LNCaP clone FGC (cell line): ENCODE measurements around the gene CCDC197.
A peak's percentile ranks its signal among the peaks of the same experiment; 100 is the strongest.

Experiments
- DNase-seq: peaks from one replicate; pipeline ENCODE4 v3.0.0-alpha.2; 2011; ENCODE audit warnings: low read depth
- H3K4me3 ChIP-seq: 2 replicates; pipeline ENCODE4 v1.5.1; 2011; ENCODE audit warnings: mild to moderate bottlenecking, low read depth, low read length, control low read depth
- TF ChIP-seq, protein P1 (sequence below): IDR thresholded peaks from 2 replicates; pipeline ENCODE4 v1.5.1; 2012; ENCODE audit warnings: mild to moderate bottlenecking; ENCODE audit not compliant: control insufficient read depth, insufficient read depth; ENCODE audit errors: extremely low read depth

CCDC197 gene

DNA sequence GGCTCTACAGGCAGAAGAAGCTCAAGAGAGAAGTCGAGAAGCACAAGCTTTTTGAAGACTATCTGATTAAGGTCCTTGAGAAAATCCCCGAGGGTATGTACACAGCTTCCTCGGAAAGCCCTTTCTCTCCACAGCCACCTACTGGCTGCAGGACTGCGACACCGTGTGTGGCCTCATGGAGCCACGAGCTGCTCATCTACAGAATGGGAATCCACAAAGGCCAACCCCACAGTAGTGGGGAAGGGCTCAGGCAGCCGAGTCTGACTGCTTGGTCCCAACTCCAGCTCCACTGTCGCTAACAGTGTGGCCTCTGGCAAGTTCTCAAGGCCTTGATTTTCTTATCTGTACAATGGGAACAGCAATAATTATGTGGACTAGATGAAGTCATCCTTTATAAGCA lies 2.5 kb downstream of the CCDC197 start:
- no peak overlapping the region for H3K4me3 ChIP-seq
- TF ChIP-seq, protein P1, sequence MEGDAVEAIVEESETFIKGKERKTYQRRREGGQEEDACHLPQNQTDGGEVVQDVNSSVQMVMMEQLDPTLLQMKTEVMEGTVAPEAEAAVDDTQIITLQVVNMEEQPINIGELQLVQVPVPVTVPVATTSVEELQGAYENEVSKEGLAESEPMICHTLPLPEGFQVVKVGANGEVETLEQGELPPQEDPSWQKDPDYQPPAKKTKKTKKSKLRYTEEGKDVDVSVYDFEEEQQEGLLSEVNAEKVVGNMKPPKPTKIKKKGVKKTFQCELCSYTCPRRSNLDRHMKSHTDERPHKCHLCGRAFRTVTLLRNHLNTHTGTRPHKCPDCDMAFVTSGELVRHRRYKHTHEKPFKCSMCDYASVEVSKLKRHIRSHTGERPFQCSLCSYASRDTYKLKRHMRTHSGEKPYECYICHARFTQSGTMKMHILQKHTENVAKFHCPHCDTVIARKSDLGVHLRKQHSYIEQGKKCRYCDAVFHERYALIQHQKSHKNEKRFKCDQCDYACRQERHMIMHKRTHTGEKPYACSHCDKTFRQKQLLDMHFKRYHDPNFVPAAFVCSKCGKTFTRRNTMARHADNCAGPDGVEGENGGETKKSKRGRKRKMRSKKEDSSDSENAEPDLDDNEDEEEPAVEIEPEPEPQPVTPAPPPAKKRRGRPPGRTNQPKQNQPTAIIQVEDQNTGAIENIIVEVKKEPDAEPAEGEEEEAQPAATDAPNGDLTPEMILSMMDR, result no peak
- no peak for DNase-seq

DNA sequence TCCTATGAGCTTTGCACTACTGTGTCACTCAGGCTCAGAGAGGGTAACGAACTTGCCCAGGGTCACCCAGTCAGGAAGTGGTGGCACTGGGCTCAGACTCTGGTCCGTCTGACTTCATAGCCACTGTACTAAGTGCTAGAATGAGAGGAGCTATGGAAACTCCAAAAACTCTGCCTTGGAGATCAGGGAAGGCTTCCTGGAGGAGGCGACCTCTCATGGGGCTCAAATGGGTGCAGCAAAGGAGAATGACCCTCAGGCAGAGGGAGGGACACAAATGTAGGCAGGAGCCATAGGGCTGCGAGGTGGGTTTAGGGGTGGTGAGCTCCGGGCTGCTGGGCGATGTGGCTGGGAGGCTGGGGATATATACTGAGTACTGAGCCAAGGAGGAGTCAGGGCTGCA lies 3.2 kb downstream of the CCDC197 start:
- no peak overlapping the region for H3K4me3 ChIP-seq
- TF ChIP-seq, protein P1, result no peak
- DNase-seq, result no peak

DNA sequence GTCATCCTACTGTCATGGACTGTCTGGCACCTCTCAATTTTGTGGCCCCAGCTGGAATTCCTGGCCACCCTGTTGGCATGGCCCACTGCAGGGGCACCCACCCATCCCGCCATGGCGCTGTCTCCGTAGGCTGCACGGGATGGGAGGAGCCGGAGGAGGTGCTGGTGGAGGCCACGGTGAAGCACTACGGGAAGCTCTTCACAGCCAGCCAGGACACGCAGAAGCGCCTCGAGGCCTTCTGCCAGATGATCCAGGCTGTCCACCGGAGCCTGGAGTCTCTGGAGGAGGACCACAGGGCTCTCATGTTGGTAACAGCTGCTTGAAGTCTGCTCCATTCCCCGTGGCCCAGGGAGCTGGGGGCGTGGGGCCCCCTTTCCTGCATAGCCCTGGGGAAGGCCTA lies 3.9 kb downstream of the CCDC197 start:
- TF ChIP-seq, protein P1, result no peak

DNA sequence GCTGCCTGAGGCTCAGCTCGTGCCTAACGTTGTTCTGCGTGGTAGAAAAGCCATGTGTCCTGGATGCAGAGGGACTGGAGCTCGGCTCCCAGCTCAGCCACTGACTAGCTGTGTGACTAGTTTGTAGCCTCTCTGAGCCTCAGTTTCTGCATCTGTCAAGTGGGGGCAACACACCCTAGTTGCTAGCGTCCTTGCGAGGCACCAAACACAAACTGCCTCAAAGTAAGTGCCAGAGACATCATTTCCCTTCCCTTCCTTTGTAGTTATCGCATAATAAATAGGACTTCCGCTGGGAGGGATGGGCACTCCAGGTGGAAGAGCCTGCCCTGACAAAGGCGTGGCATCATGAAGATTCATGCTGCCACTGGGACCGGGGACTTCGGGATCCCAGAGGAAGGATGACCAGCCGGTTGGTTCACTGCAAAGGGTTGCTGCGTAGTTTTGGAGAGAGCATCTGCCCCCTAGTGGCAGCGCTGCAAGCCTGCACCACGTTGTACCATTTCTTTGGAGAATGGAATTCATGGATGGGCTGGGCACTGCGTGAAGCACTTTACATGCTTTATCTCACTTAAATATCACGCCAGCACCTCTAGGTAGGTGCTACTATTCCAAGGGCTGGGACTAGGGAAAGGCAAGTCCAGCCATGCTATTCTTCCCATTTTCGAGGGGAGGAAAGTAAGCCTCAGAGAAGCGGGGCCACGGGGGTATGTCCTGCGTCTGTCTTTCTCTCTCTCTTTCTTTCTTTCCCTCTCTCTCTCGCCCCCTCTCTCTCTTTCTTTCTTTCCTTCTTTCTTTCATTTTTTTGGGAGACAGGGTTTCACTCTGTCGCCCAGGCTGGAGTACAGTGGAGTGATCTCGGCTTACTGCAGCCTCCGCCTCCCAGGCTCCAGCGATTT lies 4.6 kb downstream of the CCDC197 start:
- DNase-seq, result peak; percentile 62
- TF ChIP-seq, protein P1, result peak; percentile 95
- no peak overlapping the region for H3K4me3 ChIP-seq

More for the DNA sequence above, 3.9 kb downstream of the CCDC197 start:
- DNase-seq, result no peak
- no peak overlapping the region for H3K4me3 ChIP-seq

DNA sequence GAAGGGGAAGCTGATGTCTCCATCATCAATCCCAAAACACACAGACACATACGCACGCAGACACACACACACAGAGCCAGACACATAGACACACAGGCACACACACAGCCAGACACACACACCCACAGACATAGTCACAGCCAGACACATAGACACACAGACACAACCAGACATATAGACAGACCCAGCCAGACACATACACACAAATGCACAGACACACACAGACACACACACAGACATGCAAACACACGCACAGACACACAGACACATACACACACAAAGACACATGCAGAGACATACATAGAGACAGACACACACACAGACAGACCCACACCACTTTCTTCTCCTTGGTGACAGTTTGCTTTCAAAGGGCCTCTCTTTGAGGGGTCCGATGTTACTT lies 6.3 kb downstream of the CCDC197 start:
- DNase-seq, result no peak
- TF ChIP-seq, protein P1, result no peak
- H3K4me3 ChIP-seq, result no peak overlapping the region

DNA sequence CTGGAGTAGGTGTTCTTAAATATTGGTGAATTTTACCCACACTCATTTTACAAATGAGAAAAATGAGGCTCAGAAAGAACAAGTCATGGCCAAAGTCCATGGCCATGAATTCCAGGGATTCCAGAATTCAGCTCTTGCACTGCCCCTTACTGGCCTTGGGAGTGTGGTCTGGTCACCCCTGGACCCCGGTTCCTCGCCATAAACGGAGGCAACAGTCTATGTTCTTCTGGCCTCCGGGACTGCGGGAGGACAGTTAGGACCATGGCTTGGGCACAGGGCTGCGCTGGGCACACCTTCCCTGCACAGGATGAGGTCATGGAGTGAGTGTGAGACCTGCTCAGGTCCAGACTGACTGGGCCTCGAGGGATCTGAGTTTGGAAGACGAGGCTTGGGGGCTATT lies 6.9 kb downstream of the CCDC197 start:
- H3K4me3 ChIP-seq, result no peak overlapping the region
- TF ChIP-seq, protein P1, result no peak
- no peak for DNase-seq
